Measurements from ENCODE around the gene SP140L. TPM values are rescaled to one million over a fixed set of nuclear protein-coding genes. Genes with fewer than 3 reads are reported as not detected.
A peak's percentile ranks its signal among the peaks of the same experiment; 100 is the strongest.
"Not testable (repeated sequence)": the region's sequence is repeated elsewhere in the genome, so short reads cannot be mapped to it uniquely, and the experiment has no call there.

SP140L gene
- total RNA-seq, 3 donors from 2014 or later: 24.1 to 30.3 (median 28.7) TPM

GRCh38 chr2:230335461-230335863 is 8.5 kb downstream of the SP140L start:
- H3K4me3 Mint-ChIP-seq: peak overlapping the region; percentile 22
- DNase-seq: no peak
- H3K27me3 Mint-ChIP-seq (ENCODE audit: low read depth): no peaks in the 10 kb centered on the region
- peaks cover 62% of the 10 kb centered on the region for H3K4me1 Mint-ChIP-seq (ENCODE audit: low read depth)
- peaks cover 8% of the 10 kb centered on the region for H3K9me3 Mint-ChIP-seq
- peaks cover 49% of the 10 kb centered on the region for H3K36me3 Mint-ChIP-seq (ENCODE audit: insufficient read depth)
- ATAC-seq: peak; percentile 67 to 81

- Mint-ChIP-seq H3K4me3 (peak overlapping the region; percentile 31), H3K9me3 (peaks cover 8% of the 10 kb centered on the region), H3K36me3 (ENCODE audit: insufficient read depth) (peaks cover 46% of the 10 kb centered on the region), H3K4me1 (ENCODE audit: low read depth) (peaks cover 57% of the 10 kb centered on the region), H3K27me3 (ENCODE audit: low read depth) (no peaks in the 10 kb centered on the region)
- DNase-seq (no peak), ATAC-seq (peak in 1 of 2 donors; percentile 43)
Measured at GRCh38 chr2:230335864-230336506, 9.0 kb downstream of the SP140L start.

GRCh38 chr2:230341936-230342528 is 15.0 kb downstream of the SP140L start:
- ATAC-seq; DNase-seq; H3K27me3 Mint-ChIP-seq (ENCODE audit: low read depth): not testable (repeated sequence)
- Mint-ChIP-seq H3K4me1 (ENCODE audit: low read depth) (peaks cover 42% of the 10 kb centered on the region), H3K4me3 (peak overlapping the region; percentile 19), H3K9me3 (peaks cover 39% of the 10 kb centered on the region), H3K36me3 (ENCODE audit: insufficient read depth) (peaks cover 52% of the 10 kb centered on the region)

DNA sequence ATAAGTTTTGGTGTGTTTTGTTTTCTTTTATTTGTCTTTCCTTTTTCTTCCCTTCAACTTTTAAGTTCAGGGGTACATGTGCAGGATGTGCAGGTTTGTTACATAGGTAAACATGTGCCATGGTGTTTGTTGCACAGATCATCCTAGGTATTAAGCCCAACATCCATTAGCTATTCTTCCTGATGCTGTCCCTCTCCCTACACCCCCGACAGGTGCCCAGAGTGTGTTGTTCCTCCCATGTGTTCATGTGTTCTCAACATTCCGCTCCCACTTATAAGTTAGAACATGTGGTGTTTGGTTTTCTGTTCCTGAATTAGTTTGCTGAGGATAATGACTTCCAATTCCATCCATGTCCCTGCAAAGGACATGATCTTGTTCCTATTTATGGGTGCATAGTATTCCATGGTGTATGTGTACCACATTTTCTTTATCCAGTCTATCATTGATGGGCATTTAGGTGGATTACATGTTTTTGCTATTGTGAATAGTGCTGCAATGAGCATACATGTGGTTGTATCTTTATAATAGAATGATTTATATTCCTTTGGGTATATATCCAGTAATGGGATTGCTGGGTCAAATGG is 16.1 kb downstream of the SP140L start:
- H3K27me3 Mint-ChIP-seq (ENCODE audit: low read depth); ATAC-seq; DNase-seq; H3K4me3 Mint-ChIP-seq: not testable (repeated sequence)
- peaks cover 42% of the 10 kb centered on the region for H3K9me3 Mint-ChIP-seq
- H3K4me1 Mint-ChIP-seq (ENCODE audit: low read depth): peaks cover 51% of the 10 kb centered on the region
- peaks cover 50% of the 10 kb centered on the region for H3K36me3 Mint-ChIP-seq (ENCODE audit: insufficient read depth)

DNA sequence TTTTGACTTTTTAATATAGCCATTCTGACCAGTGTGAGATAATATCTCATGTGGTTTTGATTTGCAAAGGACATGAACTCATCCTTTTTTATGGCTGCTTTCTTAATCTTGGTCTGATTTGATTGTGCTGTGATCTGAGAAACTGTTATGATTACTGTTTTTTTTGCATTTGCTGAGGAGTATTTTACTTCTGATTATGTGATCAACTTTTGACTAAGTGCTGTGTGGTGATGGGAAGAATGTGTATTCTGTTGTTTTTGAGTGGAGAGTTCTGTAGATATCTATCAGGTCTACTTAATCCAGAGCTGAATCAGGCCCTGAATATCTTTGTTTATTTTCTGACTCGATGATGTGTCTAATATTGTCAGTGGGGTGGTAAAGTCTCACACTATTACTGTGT is 16.8 kb downstream of the SP140L start:
- H3K4me1 Mint-ChIP-seq (ENCODE audit: low read depth): peaks cover 57% of the 10 kb centered on the region
- DNase-seq (no peak), ATAC-seq (peak; percentile 51 to 60)
- H3K9me3 Mint-ChIP-seq: peaks cover 42% of the 10 kb centered on the region
- H3K36me3 Mint-ChIP-seq (ENCODE audit: insufficient read depth): peaks cover 50% of the 10 kb centered on the region
- H3K4me3 Mint-ChIP-seq: no peak overlapping the region
- H3K27me3 Mint-ChIP-seq (ENCODE audit: low read depth): no peaks in the 10 kb centered on the region

GRCh38 chr2:230346465-230346864 is 19.5 kb downstream of the SP140L start:
- Mint-ChIP-seq H3K36me3 (ENCODE audit: insufficient read depth) (peaks cover 58% of the 10 kb centered on the region), H3K9me3 (peaks cover 42% of the 10 kb centered on the region), H3K4me3 (no peak overlapping the region), H3K27me3 (ENCODE audit: low read depth) (no peaks in the 10 kb centered on the region), H3K4me1 (ENCODE audit: low read depth) (peaks cover 77% of the 10 kb centered on the region)
- DNase-seq: no peak
- no peak for ATAC-seq

DNA sequence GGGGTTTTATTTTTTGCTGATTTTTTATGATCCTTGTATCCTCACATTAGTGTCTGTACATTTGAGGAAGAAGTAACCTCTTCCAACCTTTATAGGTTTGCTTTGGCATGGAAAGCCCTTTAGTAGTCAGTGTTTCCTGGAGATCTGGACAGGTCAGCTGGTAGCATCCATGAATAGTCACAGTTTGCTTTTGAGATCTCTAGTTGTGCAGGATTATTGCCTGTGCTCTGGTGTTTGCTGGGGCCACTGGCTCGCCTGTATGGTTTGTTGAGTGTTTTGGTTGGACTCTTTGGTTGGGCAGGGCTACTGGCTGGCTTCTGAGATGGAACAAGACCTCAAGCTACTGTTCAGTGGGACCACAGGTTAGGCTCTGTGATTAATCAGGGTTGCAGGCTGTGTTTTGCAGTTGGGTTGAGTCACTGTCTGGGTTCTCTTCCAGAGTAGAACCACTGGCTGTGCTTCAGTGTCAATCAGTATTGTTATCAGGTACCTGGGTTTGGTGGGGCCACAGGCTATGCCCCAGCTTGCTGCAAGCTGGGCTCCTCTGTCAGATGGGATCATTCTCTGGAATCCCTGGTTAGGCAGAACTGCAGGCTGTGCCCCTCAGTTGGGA is 20.0 kb downstream of the SP140L start:
- Mint-ChIP-seq H3K4me3 (no peak overlapping the region), H3K4me1 (ENCODE audit: low read depth) (peaks cover 79% of the 10 kb centered on the region), H3K27me3 (ENCODE audit: low read depth) (no peaks in the 10 kb centered on the region), H3K36me3 (ENCODE audit: insufficient read depth) (peaks cover 60% of the 10 kb centered on the region), H3K9me3 (peaks cover 42% of the 10 kb centered on the region)
- ATAC-seq: peak; percentile 42 to 54
- DNase-seq: no peak

- peak; percentile 63 to 74 for ATAC-seq
- DNase-seq: no peak
- H3K27me3 Mint-ChIP-seq (ENCODE audit: low read depth): no peaks in the 10 kb centered on the region
- H3K4me1 Mint-ChIP-seq (ENCODE audit: low read depth): peaks cover 76% of the 10 kb centered on the region
- H3K36me3 Mint-ChIP-seq (ENCODE audit: insufficient read depth): peaks cover 57% of the 10 kb centered on the region
- H3K9me3 Mint-ChIP-seq: peaks cover 34% of the 10 kb centered on the region
- peak overlapping the region; percentile 30 for H3K4me3 Mint-ChIP-seq
Measured at GRCh38 chr2:230347659-230348305, 20.8 kb downstream of the SP140L start.

GRCh38 chr2:230348787-230349186 is 21.8 kb downstream of the SP140L start:
- H3K9me3 Mint-ChIP-seq: peaks cover 29% of the 10 kb centered on the region
- H3K36me3 Mint-ChIP-seq (ENCODE audit: insufficient read depth): peaks cover 47% of the 10 kb centered on the region
- no peak for ATAC-seq
- no peak for DNase-seq
- peaks cover 69% of the 10 kb centered on the region for H3K4me1 Mint-ChIP-seq (ENCODE audit: low read depth)
- no peaks in the 10 kb centered on the region for H3K27me3 Mint-ChIP-seq (ENCODE audit: low read depth)
- H3K4me3 Mint-ChIP-seq: peak overlapping the region; percentile 30

DNA sequence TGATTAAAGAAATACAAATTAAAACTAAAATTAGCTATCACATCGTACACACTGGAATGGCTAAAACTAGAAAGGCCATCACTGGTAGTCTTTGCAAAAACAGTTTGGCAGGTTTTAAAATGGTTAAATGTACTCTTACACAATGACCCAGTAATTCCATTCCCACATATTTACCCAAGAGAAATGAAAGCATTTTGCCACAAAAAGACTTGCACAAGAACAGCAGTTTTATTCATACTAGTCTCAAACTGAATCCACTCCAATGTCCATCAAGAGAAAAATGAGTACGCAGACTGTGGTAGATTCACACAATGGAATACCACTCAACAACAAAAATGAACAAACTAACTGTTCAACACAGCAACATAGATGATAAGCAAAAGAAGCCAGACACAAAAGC is 29.1 kb downstream of the SP140L start:
- DNase-seq (no peak), ATAC-seq (no peak)
- H3K4me3 Mint-ChIP-seq: no peak overlapping the region
- no peaks in the 10 kb centered on the region for H3K27me3 Mint-ChIP-seq (ENCODE audit: low read depth)
- peaks cover 20% of the 10 kb centered on the region for H3K4me1 Mint-ChIP-seq (ENCODE audit: low read depth)
- H3K36me3 Mint-ChIP-seq (ENCODE audit: insufficient read depth): peaks cover 47% of the 10 kb centered on the region
- no peaks in the 10 kb centered on the region for H3K9me3 Mint-ChIP-seq

DNA sequence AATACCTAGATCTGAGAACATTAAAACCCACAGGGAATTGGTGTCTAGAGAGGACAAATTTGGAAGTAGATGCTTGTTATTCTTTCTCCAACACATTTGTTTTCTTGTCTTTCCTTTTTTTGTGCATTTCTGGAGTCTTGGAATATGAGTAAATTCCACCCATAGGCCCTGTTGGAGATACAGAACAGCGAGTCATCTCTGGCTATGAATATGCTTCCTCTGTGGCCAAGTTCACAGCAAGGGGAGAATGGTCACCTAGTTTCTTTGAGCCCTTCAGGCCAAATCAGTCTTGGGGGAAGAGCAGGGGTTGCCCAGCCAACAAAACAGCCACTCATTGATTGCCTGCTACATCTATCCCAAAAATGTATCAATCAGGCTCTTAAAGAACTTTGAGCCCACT is 31.3 kb downstream of the SP140L start:
- Mint-ChIP-seq H3K9me3 (no peaks in the 10 kb centered on the region), H3K4me3 (no peak overlapping the region), H3K27me3 (ENCODE audit: low read depth) (no peaks in the 10 kb centered on the region), H3K36me3 (ENCODE audit: insufficient read depth) (peaks cover 56% of the 10 kb centered on the region), H3K4me1 (ENCODE audit: low read depth) (peaks cover 31% of the 10 kb centered on the region)
- DNase-seq: no peak
- no peak for ATAC-seq

GRCh38 chr2:230360028-230360427 is 33.0 kb downstream of the SP140L start:
- H3K4me3 Mint-ChIP-seq: no peak overlapping the region
- no peak for ATAC-seq
- no peaks in the 10 kb centered on the region for H3K9me3 Mint-ChIP-seq
- H3K27me3 Mint-ChIP-seq (ENCODE audit: low read depth): no peaks in the 10 kb centered on the region
- no peak for DNase-seq
- H3K4me1 Mint-ChIP-seq (ENCODE audit: low read depth): peaks cover 31% of the 10 kb centered on the region
- H3K36me3 Mint-ChIP-seq (ENCODE audit: insufficient read depth): peaks cover 69% of the 10 kb centered on the region

DNA sequence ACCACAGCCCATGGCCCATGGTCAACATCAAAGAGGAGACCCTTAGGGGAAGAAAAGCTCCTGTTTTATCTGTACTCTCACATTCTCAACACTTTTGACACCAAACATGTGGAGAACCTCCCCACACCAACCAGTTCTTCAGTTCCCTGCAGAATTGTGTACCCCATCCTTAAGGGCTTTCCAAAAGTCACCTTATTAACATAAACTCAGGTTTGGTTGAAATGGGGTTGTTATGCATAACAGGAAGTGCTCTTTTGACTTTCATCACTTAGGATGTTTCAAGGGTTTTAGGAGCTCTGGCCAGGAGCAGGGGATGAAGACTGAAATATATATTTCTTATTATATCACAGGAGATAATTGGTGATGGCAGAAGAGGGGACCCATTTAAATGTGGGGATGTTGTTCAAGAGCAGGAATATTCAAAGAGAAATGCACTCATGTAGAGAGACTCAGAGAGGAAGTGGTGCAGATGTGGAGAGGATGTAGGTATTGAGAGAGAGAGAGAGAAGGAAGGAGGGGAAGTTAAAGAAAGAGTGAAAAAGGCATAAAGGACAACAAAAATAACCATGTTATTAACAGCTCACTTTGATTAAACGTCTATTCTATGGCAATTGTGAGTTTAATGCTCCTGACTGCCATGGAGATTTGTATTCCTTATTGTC is 35.2 kb downstream of the SP140L start:
- DNase-seq (no peak), ATAC-seq (no peak)
- Mint-ChIP-seq H3K36me3 (ENCODE audit: insufficient read depth) (peaks cover 74% of the 10 kb centered on the region), H3K4me1 (ENCODE audit: low read depth) (peaks cover 39% of the 10 kb centered on the region), H3K9me3 (no peaks in the 10 kb centered on the region), H3K27me3 (ENCODE audit: low read depth) (no peaks in the 10 kb centered on the region), H3K4me3 (peak overlapping the region; percentile 24)

DNA sequence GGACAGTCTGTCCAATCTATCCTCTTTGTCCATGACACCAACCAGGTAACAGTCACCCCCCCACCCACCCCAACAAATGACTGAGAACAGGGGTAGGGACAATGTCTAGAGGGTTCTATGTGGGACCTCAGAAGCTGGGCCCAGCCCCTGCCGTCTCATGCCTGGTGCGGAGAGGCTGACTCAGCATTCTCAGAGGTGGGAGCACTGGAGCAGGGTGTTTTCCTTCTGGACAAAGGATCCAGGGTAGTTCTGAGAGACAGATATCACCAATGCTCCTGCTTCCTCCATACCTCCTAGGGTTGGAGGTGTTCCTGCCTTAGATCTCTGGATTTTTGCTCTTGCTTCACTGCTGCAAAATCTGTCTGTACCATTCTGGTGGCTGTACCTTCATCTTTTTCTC is 55.1 kb downstream of the SP140L start:
- DNase-seq (no peak), ATAC-seq (no peak)
- no peaks in the 10 kb centered on the region for H3K9me3 Mint-ChIP-seq
- peaks cover 51% of the 10 kb centered on the region for H3K36me3 Mint-ChIP-seq (ENCODE audit: insufficient read depth)
- peaks cover 8% of the 10 kb centered on the region for H3K4me1 Mint-ChIP-seq (ENCODE audit: low read depth)
- H3K27me3 Mint-ChIP-seq (ENCODE audit: low read depth): no peaks in the 10 kb centered on the region
- H3K4me3 Mint-ChIP-seq: no peak overlapping the region

Data from activated T-cell treated with anti-CD3 and anti-CD28 coated beads, Interleukin-2, amount 50 U/mL, for 4 hours (primary cell).